Natural killer cell (primary cell): ENCODE results near the gene PHACTR1. TPM values are rescaled to one million over a fixed set of nuclear protein-coding genes. Genes with fewer than 3 reads are reported as not detected.

Experiments used
- ATAC-seq, 3 donors: fragments of 150-1000 bp in 2 of 3; fragments of 200-7000 bp in 1 of 3; cut with Tn5 transposase; 1 replicate in 1 of 3; 2 replicates in 2 of 3; pipeline ENCODE4 v1.10.0; 2021; ENCODE audit warnings: mild to moderate bottlenecking in 2 of 3, moderate library complexity in 2 of 3
- DNase-seq, 2 donors: peaks; one replicate each; pipeline versions ENCODE4 v3.0.0 to v3.0.0-alpha.2; 2013 to 2021; ENCODE audit warnings: mixed read lengths in 1 of 2
- H3K27ac ChIP-seq: one replicate; pipeline ENCODE4 v1.5.1; 2013; ENCODE audit warnings: mild to moderate bottlenecking, low read length
- H3K27me3 ChIP-seq: one replicate; pipeline ENCODE4 v1.6.1; 2013; ENCODE audit warnings: low read length; ENCODE audit not compliant: control insufficient read depth, insufficient read depth
- H3K36me3 ChIP-seq: one replicate; pipeline ENCODE4 v1.6.1; 2013; ENCODE audit warnings: low read length; ENCODE audit not compliant: control insufficient read depth, insufficient read depth
- H3K4me1 ChIP-seq: one replicate; pipeline ENCODE4 v1.6.1; 2013; ENCODE audit warnings: low read length; ENCODE audit not compliant: control insufficient read depth, insufficient read depth
- H3K4me3 ChIP-seq: one replicate; pipeline ENCODE4 v1.5.1; 2013; ENCODE audit warnings: low read length
- H3K9me3 ChIP-seq: one replicate; pipeline ENCODE4 v1.6.1; 2013; ENCODE audit warnings: low read length; ENCODE audit not compliant: control insufficient read depth, insufficient read depth
- H3K27ac Mint-ChIP-seq, 2 donors: one replicate each; pipeline ENCODE4 v1.8.0; 2022; ENCODE audit warnings: mild to moderate bottlenecking in 2 of 2, mixed read lengths in 2 of 2, moderate library complexity in 1 of 2
- H3K27me3 Mint-ChIP-seq, 2 donors: one replicate each; pipeline ENCODE4 v1.8.0; 2022; ENCODE audit warnings: low read depth in 2 of 2, mixed read lengths in 2 of 2
- H3K36me3 Mint-ChIP-seq: one replicate; pipeline ENCODE4 v1.8.0; 2022; ENCODE audit warnings: mixed read lengths
- H3K4me1 Mint-ChIP-seq, 2 donors: one replicate each; pipeline ENCODE4 v1.8.0; 2022; ENCODE audit warnings: mixed read lengths in 2 of 2
- H3K4me3 Mint-ChIP-seq: one replicate; pipeline ENCODE4 v1.8.0; 2022; ENCODE audit warnings: mild to moderate bottlenecking, moderate library complexity, mixed read lengths
- H3K9me3 Mint-ChIP-seq, 2 donors: one replicate each; pipeline ENCODE4 v1.8.0; 2022; ENCODE audit warnings: mixed read lengths in 2 of 2
- WGBS: methylation state at CpG from one replicate; pipeline ENCODE4 v1.1.7; 2013; ENCODE audit warnings: missing lambda C conversion rate; ENCODE audit not compliant: insufficient coverage; 5-methylcytosine and 5-hydroxymethylcytosine counted together
- intact Hi-C: fragments of 100-400 bp; cut with micrococcal nuclease; formaldehyde crosslinking; loops from one replicate; pipeline ENCODE4 v1.14.2; 2022
- total RNA-seq, 4 donors: library from RNA; stranded (reverse); fragments of 120-200 nt in 1 of 4; gene quantifications; one replicate each; pipeline versions ENCODE4 v1.2.3 to v1.2.4, GENCODE V29; 2013 to 2022
- TF ChIP-seq, protein P1 (sequence below): fragments of 200-600 bp; IDR thresholded peaks from one replicate; pipeline ENCODE4 v1.8.0; 2022; ENCODE audit warnings: antibody characterized with exemption

Gene PHACTR1
- total RNA-seq, 3 donors from 2014 or later (not counting 1 experiment from before 2014, with no cell fraction given), result 5.2 to 19.0 (median 5.4) TPM

DNA sequence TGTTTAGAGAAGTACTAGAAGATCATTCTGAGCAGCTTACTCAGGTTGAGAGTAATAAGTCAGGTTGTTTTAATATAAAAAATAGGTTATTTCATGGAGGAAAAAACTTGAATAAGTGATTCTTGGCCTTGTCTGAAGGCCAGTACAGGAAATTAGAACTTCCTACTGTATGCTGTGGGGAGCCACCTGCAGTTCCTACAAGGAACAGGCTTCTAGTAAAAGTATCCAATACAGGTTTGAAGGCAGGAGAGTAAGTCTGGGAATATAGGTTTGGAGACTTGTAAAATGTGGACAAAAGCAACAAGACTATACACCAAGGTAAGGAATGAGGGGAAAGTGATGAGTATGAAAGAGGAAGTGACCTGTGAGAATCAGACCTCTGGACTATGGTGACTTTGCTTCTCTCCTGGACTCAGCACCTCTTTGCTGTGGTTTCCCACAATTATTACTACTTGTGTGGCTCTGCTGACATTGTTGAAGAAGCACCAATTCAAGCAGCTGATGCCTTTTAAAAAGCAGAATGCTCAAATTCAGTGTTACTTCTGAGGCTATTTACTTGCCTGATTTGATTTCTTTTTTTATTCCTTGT, 333.2 kb downstream of the PHACTR1 start:
- Mint-ChIP-seq H3K9me3 (no peaks in the 10 kb centered on the region), H3K27ac (no peak overlapping the region), H3K36me3 (no peaks in the 10 kb centered on the region), H3K27me3 (peaks cover 18 to 20% of the 10 kb centered on the region in 2 donors), H3K4me1 (no peaks in the 10 kb centered on the region), H3K4me3 (no peak overlapping the region)
- Histone ChIP-seq H3K4me1 (no peaks in the 10 kb centered on the region), H3K36me3 (no peaks in the 10 kb centered on the region), H3K27ac (no peak overlapping the region), H3K27me3 (no peaks in the 10 kb centered on the region), H3K9me3 (no peaks in the 10 kb centered on the region), H3K4me3 (no peak overlapping the region)
- no peak for ATAC-seq
- TF ChIP-seq, protein P1, sequence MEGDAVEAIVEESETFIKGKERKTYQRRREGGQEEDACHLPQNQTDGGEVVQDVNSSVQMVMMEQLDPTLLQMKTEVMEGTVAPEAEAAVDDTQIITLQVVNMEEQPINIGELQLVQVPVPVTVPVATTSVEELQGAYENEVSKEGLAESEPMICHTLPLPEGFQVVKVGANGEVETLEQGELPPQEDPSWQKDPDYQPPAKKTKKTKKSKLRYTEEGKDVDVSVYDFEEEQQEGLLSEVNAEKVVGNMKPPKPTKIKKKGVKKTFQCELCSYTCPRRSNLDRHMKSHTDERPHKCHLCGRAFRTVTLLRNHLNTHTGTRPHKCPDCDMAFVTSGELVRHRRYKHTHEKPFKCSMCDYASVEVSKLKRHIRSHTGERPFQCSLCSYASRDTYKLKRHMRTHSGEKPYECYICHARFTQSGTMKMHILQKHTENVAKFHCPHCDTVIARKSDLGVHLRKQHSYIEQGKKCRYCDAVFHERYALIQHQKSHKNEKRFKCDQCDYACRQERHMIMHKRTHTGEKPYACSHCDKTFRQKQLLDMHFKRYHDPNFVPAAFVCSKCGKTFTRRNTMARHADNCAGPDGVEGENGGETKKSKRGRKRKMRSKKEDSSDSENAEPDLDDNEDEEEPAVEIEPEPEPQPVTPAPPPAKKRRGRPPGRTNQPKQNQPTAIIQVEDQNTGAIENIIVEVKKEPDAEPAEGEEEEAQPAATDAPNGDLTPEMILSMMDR, result no peak
- no peak for DNase-seq
- intact Hi-C loops, result no loop called here

DNA sequence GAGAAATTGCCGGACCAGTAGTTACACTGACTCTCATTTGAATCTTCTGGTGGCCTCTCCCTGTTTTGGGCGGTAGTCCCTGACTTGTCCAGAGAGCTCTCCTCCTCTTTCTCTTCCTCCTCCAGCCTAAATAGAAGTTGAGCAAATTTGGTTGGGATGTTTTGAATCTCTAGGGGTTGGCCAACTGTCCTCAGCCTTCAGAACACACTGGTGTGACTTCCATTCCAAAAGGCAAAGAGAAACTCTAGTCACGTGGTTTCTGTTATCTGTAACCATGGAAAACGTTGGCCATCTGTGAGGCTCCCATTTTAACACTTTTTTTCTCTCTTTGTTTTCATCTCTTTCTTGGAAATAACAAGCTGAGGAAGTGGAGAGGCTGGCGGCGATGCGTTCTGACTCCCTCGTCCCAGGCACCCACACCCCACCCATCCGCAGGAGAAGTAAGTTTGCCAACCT, 336.5 kb downstream of the PHACTR1 start:
- H3K4me1 ChIP-seq, result no peaks in the 10 kb centered on the region
- ATAC-seq (no peak), DNase-seq (no peak)
- TF ChIP-seq, protein P1, result no peak
- Mint-ChIP-seq H3K4me3 (no peak overlapping the region), H3K36me3 (no peaks in the 10 kb centered on the region), H3K9me3 (no peaks in the 10 kb centered on the region), H3K27me3 (peaks cover 18 to 20% of the 10 kb centered on the region in 2 donors), H3K4me1 (no peaks in the 10 kb centered on the region), H3K27ac (no peak overlapping the region)
- no peak overlapping the region for H3K27ac ChIP-seq
- 81% methylated on average over 3 of the region's 9 CpGs for WGBS
- H3K9me3 ChIP-seq, result no peaks in the 10 kb centered on the region
- H3K27me3 ChIP-seq, result no peaks in the 10 kb centered on the region
- intact Hi-C loops, result no loop called here
- no peak overlapping the region for H3K4me3 ChIP-seq
- H3K36me3 ChIP-seq, result no peaks in the 10 kb centered on the region

DNA sequence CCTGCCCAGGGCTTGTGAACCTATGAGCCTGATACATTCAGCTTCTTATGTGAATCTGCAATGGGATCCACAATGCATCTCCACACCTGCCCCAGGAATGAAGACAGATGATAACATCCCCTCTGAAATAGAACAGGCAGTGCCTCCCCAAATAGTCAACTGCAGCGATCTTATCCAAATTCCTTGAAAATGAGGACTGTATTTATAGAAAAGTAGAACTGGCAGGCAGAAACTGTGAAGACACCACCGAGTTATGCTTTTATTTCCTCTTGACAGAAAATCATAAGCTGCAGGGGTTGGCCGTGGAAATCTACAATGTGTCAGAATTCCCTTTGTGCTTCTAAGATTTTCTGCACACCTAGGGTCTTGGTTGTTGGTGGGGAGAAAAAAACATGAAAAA, 341.5 kb downstream of the PHACTR1 start:
- H3K4me1 ChIP-seq, result no peaks in the 10 kb centered on the region
- no peaks in the 10 kb centered on the region for H3K9me3 Mint-ChIP-seq
- TF ChIP-seq, protein P1, result no peak
- H3K36me3 Mint-ChIP-seq, result no peaks in the 10 kb centered on the region
- H3K27ac Mint-ChIP-seq, result no peak overlapping the region
- DNase-seq, result no peak
- 95% methylated on average over 3 of the region's 3 CpGs for WGBS
- H3K27ac ChIP-seq, result no peak overlapping the region
- intact Hi-C loops, result no loop called here
- H3K4me1 Mint-ChIP-seq, result no peaks in the 10 kb centered on the region
- ATAC-seq, result no peak
- H3K27me3 ChIP-seq, result no peaks in the 10 kb centered on the region
- no peaks in the 10 kb centered on the region for H3K9me3 ChIP-seq
- no peak overlapping the region for H3K4me3 ChIP-seq
- no peaks in the 10 kb centered on the region for H3K36me3 ChIP-seq
- no peak overlapping the region for H3K4me3 Mint-ChIP-seq
- H3K27me3 Mint-ChIP-seq, result peaks cover 6 to 7% of the 10 kb centered on the region in 2 donors

DNA sequence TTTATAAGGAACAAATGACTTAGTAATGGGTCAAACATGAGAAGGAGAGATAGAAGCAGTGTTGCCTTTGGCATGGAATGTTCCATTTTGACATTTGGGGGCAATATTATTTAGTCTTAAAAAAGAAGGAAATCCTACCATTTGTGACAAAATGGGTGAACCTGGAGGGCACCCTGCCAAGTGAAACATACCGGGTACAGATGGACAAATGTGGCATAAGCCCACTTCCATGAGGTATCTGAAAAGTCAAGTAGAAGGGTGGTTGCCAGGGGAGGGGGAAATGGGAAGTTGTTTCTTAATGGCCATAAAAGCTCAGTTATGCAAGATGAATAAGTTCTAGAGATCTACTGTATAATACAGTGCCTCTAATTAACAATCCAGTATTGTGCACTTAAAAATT, 342.5 kb downstream of the PHACTR1 start:
- Mint-ChIP-seq H3K9me3 (no peaks in the 10 kb centered on the region), H3K27me3 (peaks cover 1 to 6% of the 10 kb centered on the region in 2 donors), H3K4me1 (no peaks in the 10 kb centered on the region), H3K4me3 (no peak overlapping the region), H3K36me3 (no peaks in the 10 kb centered on the region), H3K27ac (no peak overlapping the region)
- no peaks in the 10 kb centered on the region for H3K4me1 ChIP-seq
- H3K36me3 ChIP-seq, result no peaks in the 10 kb centered on the region
- TF ChIP-seq, protein P1, result no peak
- DNase-seq (no peak), ATAC-seq (no peak)
- 45% methylated on average over 1 of the region's 1 CpG for WGBS
- H3K27ac ChIP-seq, result no peak overlapping the region
- intact Hi-C loops, result no loop called here
- no peaks in the 10 kb centered on the region for H3K27me3 ChIP-seq
- H3K9me3 ChIP-seq, result no peaks in the 10 kb centered on the region
- no peak overlapping the region for H3K4me3 ChIP-seq
